ENCODE results near the gene PRKACG.

DNA sequence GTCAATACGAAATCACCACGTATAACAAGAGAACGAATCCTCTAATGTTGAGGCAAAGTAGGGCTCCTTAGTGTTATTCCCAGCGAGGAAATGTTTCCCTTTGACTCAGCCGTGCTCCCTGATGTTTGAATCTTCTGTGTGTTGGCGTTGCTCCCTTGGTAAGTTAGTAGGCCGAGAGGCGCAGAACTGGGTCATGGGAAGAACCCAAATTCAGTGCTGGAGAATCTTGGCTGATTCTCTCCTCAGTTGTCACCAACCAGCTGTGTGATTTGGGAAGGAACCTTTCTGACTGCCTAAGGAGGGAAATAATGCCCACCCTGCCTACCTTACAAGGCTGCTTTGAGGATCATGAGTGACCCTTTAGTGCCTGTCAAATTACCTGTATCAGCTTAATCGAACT lies 22.5 kb downstream of the PRKACG start:
- TF ChIP-seq GATA2 (IDR thresholded peaks at IDR 0.05; ENCODE audit: low read depth, low read length) = no peak
- no peak for TF ChIP-seq GATA3 (IDR thresholded peaks at IDR 0.05; ENCODE audit: low read depth, low read length)

Data from SH-SY5Y (cell line).